GM19035 (cell line): Measurements from ENCODE around the gene RUSC1.
"Not testable (repeated sequence)": the region's sequence is repeated elsewhere in the genome, so short reads cannot be mapped to it uniquely, and the experiment has no call there.

ENCODE experiments used
- ATAC-seq: cut with Tn5 transposase; IDR thresholded peaks from one replicate; pipeline ENCODE4 v1.9.1; 2021; ENCODE audit not compliant: unreplicated experiment

The RUSC1 gene, protein sequence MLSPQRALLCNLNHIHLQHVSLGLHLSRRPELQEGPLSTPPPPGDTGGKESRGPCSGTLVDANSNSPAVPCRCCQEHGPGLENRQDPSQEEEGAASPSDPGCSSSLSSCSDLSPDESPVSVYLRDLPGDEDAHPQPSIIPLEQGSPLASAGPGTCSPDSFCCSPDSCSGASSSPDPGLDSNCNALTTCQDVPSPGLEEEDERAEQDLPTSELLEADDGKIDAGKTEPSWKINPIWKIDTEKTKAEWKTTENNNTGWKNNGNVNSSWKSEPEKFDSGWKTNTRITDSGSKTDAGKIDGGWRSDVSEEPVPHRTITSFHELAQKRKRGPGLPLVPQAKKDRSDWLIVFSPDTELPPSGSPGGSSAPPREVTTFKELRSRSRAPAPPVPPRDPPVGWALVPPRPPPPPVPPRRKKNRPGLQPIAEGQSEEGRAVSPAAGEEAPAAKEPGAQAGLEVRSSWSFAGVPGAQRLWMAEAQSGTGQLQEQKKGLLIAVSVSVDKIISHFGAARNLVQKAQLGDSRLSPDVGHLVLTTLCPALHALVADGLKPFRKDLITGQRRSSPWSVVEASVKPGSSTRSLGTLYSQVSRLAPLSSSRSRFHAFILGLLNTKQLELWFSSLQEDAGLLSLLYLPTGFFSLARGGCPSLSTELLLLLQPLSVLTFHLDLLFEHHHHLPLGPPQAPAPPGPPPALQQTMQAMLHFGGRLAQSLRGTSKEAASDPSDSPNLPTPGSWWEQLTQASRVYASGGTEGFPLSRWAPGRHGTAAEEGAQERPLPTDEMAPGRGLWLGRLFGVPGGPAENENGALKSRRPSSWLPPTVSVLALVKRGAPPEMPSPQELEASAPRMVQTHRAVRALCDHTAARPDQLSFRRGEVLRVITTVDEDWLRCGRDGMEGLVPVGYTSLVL

DNA sequence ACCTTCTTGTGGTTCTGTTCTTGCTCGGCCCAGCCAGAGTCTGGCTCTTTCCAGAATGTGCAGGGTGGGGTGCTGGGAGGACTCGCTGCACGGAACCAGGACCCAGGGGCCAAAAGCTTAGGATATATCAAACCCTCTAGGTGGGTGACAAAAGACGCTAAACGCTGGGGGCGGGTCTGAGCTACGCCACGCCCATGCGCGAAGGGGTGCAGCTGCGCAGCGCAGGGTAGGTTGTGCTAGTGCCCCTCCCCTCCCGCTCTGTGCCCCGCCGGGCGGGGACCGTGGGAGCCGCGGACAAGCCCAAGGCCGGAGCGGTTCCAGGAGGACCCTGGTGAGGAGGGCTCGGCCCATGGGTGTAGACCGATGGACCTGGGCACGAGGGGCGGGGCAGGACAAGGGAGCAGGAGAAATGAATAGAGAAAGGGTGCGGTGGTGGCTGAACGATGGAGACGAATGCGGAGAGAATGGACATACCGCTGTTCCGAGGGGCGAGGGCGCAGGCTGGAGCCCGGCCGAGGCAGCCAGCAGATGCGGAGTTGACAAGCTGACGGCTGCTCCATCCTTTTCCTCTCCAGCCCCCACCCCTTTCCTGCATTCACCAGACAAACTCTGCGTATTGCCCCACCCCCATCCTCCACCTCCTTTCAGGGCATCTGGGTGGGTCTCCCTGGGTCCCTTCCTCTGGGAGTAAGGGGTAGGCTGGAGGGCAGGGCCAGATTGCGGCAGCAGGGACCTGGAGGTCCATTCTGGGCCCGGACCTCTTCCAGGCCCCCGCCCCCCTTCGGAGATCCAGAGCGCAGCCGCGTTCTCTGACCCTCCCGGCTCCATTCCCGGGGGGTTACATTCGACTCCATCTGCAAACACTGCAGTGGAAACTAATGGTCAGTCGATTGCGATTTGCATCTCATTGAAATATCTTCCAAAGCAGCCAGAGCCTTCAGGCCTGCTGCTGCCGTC, at the start of gene RUSC1:
Gene RUSC1 (plus strand): TSS at position 234 of the 957 bp plus-strand sequence. CDS start 880 bp downstream, outside the sequence.
- ATAC-seq, result no peak

DNA sequence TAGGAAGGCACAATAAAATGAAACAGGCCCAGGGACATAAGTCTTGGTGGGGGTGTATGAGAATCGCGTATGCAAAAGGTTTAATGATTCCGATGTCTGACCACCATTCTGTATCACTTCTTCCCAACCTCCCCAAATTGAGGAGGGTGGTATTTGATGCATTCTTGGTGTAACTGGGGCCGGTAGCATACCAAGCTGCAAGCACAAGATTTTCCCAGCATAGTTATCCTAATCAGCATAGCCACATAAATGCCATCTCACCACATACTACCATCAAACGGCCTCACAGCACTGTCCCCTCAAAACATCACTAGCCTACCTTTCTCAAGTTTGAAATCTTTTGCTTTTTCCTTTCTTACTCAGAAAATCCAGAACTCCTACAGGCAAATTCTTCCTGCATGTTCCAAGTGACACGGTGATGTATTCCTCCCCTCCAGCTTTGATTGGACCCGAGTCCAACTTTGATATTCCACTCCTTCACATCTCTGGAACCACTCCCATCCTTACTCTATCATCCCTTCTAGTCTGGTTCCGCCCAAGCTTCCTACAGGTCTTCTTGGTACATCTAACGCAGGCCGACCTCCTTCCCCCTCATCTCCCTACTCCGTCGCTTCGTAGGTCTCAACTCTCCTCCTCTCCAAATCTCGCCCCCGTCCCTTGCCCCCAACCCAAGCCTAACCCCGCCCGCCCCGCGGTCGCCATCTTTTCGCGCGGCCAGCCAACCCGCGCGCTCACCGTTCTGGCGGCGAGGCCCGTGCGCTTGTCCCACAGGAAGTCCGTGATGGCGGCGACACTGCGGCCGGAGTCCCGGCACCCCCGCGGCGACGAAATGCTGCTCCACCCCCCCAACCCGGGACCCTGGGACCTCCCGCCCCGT, 48.0 kb upstream of the RUSC1 start:
- peak; percentile 31 for ATAC-seq

DNA sequence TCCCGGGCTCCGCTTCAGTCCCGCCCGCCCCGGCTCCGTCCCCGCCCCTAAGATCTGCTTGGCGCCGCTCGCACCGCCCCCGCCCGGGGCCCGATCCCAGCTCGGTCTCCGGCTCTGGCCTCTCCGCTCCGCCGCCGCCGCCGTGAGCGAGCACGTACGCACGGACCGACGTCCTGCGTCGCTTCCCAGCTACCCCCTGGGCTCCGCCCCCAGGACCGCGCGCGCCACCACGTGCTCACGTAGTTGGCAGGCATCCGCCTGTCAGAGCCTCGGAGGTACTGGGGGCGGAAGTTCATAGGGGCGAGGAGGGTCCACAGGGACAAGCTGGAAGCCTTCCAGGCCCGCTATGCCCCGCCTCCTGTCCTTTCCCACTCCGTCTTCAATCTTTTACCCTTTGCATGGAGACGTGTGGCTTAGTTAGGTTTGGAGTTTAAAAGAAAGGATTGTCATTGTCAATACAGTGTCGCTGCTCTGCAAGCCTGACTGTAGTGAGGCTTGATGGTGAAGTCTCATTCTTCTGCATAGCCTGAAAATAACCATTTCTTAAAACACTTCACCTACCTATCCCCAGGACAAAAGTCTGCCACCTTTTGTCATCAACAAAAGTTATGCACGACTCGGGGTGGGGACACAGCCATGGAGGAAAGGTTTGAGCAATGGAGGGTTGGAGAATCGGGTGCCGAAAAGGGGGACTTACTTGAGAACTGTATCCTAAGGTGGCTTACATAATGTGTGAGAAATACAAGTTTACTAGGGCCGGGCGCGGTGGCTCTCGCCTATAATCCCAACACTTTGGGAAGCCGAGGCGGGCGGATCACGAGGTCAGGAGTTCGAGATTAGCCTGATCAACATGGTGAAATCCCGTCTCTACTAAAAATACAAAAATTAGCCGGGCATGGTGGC, 47.1 kb upstream of the RUSC1 start, which contains the start of gene CLK2:
Gene CLK2 (minus strand): TSS at position 162 of the 903 bp plus-strand sequence. CDS start 2,527 bp downstream, outside the sequence.
- ATAC-seq, result peak; percentile 81

DNA sequence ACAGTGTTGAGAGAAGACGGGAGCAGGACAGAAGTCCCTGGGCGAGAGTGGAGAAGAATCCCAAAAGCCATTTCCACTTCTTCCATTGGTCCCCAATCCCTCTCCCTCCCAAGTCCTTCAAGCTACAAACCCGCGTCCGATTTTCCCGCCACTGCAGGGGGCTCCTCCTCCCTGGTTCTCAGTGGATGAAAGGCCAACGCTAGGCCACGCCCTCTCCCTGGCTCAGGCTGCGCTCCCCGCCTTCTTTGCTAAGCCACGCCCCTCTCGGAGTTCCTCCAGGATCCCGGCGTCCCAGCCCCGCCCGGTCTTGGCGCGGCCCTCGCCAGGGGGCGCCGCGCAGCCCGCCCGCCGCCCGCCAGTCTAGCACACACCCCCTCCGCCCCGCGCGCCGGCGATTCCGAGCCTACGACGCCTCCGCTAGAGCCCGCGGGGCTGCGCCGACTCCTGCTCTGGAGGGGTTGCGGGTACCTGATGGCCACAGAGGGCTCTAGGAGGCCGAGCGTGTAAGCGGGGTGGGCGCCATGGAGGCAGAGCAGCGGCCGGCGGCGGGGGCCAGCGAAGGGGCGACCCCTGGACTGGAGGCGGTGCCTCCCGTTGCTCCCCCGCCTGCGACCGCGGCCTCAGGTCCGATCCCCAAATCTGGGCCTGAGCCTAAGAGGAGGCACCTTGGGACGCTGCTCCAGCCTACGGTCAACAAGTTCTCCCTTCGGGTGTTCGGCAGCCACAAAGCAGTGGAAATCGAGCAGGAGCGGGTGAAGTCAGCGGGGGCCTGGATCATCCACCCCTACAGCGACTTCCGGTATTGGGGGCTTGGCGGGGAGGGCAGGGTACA, 43.4 kb upstream of the RUSC1 start, which contains the start of gene HCN3:
Gene HCN3 (plus strand): TSS at position 394 of the 832 bp plus-strand sequence. CDS start 128 bp downstream, at position 522.
- peak; percentile 55 for ATAC-seq

DNA sequence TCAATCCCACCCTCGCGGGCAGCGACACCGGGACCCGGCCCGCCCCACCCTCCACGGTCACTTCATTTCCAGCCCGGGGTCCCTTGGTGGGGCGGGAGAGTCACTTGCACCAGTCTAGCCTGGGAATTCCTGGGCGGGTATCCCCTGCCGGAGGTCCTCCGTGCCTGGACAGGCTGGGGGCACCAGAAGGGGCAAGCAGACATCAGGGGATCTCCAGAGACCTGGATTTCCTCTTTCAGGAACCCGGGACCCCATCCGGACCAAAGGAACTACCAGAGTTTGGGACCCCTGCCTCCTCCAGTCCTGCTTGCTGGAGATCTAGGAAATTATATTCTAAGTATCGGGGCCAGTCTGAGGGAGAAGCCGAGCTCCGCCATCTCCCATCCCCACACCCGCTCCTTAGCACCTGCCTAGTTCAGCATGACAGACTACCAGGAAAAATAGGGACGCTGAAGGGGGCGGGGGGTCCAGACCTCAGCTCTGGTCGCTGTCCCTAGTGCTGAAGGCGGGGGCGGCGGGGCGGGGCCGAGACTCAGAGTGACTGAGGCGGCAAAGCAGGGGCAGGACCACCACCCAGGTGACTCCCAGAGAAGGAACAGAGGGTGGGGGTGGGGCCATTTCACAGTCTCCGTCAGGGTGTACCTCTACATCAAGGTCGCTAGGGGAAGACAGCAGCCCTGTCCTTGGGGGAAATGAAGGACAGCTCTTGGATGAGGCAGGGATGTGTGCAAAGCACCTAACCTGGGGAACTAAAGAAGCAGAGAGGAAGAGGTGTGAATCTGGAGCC, 42.6 kb upstream of the RUSC1 start:
- ATAC-seq, result no peak

DNA sequence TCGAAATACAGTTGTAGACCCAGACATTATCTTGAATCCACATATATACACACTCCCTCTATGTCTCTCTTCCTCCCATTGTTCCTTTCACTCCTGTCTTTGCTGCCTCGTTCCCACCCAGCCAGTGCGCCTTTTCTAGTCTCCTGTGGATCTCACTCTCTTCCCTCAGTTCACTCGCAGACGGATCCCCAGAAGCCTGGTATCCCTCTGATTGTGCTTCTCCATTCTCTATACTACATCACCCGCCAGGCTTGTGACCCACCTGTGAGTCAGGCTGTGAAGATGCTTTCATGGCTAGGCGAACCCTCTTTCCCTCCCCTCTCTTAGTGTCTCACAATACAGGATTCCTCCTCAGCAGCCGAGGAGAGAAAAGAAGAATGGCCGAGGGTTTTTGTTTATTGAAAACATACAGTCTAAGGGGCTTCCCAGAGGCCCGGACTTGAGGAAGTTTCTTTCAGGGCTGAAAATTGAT, 42.0 kb upstream of the RUSC1 start:
- no peak for ATAC-seq

DNA sequence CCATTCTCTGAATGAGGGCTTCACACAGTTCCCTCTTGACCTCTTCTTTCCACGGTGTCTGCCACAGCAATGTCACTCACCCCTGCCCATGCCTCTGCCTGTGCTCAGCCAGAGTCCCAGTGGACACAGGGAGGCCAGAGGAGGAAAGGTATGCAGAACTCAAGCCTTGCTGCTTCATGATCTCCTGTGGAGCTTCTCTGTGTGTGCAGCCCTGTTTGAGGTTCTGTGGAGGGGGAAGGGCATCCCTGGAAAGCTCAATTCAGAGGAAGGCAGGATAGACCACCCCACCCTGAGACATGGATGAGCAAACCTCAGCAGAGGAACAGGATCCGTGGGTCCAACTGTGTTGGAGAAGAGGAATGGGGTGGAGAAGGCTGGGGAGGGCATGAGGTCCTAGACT, 41.4 kb upstream of the RUSC1 start:
- ATAC-seq, result no peak

DNA sequence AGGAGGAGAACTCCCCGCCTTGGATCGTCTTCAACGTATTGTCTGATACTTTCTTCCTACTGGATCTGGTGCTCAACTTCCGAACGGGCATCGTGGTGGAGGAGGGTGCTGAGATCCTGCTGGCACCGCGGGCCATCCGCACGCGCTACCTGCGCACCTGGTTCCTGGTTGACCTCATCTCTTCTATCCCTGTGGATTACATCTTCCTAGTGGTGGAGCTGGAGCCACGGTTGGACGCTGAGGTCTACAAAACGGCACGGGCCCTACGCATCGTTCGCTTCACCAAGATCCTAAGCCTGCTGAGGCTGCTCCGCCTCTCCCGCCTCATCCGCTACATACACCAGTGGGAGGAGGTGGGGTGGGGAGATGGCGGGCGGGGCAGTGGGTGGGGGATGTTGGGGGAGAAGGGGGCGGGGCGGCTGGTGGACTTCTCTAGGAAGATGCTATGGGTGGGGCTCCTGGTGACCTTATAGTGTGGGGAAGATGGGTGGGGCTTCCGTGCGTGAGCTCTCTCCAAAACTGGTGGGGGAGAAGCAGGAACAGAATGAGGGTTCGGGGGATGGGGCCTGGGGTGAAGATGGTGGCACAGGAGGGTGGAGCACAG, 38.1 kb upstream of the RUSC1 start:
- no peak for ATAC-seq

DNA sequence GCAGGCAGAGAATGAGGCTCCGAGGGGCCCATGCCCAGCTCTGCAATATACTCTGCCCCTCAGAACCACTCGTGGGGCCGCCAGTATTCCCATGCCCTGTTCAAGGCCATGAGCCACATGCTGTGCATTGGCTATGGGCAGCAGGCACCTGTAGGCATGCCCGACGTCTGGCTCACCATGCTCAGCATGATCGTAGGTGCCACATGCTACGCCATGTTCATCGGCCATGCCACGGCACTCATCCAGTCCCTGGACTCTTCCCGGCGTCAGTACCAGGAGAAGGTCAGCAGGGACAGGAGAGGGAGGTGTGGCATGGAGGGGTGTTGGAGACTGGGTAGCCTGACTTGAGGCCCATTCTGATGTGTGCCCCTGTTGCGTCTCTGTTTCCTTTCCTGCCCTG, 36.2 kb upstream of the RUSC1 start:
- no peak for ATAC-seq

DNA sequence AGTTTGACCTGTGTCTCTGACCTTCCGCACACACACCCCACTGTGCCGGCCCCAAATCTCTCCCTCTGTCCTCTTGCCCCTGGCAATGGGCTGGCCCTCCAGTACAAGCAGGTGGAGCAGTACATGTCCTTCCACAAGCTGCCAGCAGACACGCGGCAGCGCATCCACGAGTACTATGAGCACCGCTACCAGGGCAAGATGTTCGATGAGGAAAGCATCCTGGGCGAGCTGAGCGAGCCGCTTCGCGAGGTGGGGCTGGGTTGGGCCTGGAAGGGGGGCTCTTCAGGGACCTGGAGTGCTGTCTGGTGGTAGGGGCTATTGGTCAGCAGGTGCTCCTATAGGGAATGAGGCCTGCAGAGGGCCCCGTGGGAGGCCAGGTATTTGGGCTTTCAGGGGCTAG, 35.6 kb upstream of the RUSC1 start:
- ATAC-seq, result no peak

DNA sequence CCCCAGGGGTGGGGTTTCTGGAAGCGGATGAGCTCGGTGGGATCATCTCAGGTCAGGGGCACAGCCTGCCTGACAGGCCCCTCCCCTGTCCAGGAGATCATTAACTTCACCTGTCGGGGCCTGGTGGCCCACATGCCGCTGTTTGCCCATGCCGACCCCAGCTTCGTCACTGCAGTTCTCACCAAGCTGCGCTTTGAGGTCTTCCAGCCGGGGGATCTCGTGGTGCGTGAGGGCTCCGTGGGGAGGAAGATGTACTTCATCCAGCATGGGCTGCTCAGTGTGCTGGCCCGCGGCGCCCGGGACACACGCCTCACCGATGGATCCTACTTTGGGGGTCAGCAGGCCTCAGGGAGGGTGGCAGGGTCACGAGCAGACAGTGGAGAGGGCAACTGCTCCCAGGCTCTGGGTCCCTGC, 35.1 kb upstream of the RUSC1 start:
- ATAC-seq, result no peak

DNA sequence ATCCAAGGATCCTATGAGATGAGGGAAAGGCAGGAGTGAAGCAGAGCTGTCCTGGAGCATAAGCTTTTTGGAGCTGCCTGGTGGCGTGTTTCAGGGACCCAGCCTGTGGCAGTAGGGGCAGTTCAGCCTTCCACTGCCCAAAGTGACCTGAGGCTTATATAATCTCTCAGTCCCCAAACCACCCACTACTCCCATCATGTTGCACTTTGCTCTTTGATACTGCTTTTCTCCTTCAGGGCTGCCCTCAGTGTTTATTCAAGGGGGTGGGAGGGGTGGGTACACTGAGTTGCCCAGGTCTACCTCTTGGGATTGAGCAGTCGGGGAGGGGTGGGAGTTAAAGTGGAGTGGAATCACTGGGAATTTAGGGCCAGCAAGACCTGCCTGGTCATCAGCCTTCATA, 34.1 kb upstream of the RUSC1 start:
- no peak for ATAC-seq

DNA sequence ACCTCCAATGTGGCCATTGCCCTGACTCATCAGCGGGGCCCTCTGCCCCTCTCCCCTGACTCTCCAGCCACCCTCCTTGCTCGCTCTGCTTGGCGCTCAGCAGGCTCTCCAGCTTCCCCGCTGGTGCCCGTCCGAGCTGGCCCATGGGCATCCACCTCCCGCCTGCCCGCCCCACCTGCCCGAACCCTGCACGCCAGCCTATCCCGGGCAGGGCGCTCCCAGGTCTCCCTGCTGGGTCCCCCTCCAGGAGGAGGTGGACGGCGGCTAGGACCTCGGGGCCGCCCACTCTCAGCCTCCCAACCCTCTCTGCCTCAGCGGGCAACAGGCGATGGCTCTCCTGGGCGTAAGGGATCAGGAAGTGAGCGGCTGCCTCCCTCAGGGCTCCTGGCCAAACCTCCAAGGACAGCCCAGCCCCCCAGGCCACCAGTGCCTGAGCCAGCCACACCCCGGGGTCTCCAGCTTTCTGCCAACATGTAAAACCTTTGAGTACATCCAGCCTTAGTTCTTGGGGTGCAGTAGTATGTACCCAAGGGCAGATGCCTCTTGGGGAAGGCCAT, 32.6 kb upstream of the RUSC1 start:
- ATAC-seq, result no peak

DNA sequence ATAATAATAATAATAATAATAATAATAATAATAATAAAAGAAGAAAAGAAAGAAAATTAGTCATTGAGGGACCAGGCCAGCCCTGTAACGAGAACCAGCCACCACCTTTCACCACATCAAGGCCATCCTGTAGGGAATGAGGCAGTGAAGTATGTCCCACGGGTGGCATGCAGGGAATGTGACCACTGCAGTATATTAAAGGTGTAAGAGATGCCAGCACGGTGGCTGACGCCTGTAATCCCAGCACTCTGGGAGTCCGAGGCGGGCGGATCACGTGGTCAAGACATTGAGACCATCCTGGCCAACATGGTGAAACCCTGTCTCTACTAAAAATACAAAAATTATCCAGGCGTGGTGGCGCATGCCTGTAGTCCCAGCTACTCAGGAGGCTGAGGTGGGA, 29.7 kb upstream of the RUSC1 start:
- not testable (repeated sequence) for ATAC-seq

DNA sequence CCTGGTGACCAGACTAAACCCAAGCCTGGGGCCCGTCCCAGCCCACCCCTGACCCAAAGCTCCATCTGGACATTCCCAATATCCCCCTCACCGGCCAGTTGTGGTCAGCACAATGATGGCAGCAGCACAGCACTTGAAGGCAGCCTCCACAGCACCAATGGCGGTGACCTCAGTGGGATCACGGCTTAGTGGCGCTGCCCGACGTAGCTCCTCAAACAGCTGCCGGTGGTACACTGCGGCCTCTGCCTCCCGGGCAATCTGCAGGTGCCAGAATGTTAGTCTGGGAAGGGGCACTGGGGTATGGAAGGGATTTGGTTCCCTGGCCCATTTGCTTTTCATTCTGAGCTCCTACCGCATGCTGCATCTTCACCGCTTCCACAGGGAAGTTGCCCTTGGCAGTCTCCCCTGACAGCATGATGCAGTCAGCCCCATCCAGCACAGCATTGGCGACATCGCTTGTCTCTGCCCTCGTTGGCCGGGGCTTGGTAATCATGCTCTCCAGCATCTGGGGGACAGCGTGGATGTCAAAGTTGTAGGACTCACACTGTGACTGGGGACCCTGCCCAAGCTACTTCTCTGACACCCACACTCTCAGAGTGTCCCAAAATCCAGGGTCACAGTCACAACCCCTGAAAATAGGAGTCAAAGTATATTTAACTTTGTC, 27.5 kb upstream of the RUSC1 start:
- ATAC-seq, result no peak
